SKM-1 treated with dmso at 0.1 percent for 144 hours (cell line): ENCODE measurements around the gene BPIFA3.
"Not testable (repeated sequence)": the region's sequence is repeated elsewhere in the genome, so short reads cannot be mapped to it uniquely, and the experiment has no call there.

ENCODE experiments used
- DNase-seq: peaks from one replicate; lab custom pipeline; 2025; ENCODE audit not compliant: unreplicated experiment; lab: John Stamatoyannopoulos, UW

The BPIFA3 gene

DNA sequence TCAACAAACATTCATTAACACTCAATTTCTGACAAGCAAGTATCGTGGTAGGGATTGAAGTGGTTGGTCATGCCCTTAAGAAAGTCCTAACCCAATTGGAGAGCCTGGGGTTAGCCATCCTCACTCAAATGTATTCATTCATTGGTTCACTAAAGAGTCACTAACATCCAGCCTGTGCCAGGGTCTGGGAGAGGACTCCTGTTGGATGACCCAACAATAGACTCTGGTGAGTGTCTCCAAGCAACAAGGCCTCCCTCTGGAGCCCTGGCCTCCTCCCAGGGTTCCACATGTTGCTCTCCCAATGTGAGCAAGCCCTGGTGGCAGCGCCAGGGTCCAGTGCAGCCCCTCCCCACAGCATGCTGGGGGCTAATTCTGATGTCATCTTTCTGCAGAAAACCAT, at the start of gene BPIFA3:
Gene BPIFA3 (plus strand): TSS at position 301 of the 400 bp plus-strand sequence. CDS start 185 bp downstream, outside the sequence.
- no peak for DNase-seq

DNA sequence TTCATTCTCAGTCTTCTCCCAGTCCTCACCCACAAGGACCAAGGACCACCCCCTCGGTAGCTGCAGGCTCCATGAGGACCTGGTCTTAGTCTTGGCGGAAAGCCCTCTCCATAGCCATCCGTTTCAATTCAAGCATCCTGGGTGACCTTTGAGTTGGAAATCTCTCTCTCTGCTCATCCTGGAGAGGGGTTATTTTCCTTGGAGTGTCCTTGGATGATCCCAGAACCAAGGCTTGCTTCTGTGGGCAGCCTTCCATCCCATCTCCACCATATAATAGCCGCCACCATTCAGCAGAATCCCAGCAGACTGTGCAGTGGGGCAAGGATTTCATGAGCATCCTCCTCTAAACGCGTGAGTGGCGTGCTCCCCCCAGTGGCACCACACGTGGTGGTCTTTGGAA, 49.3 kb upstream of the BPIFA3 start, which contains the start of gene BPIFA2:
Gene BPIFA2 (plus strand): TSS at position 301 of the 400 bp plus-strand sequence. CDS start 987 bp downstream, outside the sequence.
- no peak for DNase-seq

DNA sequence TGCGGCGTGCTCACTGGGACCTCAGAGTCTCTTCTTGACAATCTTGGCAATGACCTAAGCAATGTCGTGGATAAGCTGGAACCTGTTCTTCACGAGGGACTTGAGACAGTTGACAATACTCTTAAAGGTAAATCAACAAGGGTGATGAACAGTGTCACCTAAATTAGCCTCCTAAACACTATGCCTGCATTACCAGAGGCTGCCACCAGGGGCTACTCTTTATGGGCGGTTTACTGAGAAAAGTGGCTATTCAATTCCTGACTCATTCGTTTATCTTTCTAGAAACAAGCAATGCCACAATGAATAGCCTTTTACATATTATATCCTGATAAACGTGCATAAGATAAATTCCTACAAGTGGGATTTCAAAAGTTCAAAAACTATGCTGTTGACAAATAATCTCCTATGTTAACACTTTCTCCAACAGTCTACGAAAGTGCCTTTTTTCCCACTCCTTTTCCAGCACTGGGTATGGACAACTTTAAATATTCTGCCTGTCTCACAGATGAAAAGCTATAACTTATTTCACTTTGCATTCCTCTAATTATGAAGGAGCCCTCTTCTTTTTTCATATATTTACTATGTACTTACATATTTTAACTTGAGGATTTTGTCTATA, 47.9 kb upstream of the BPIFA3 start:
- DNase-seq, result no peak

DNA sequence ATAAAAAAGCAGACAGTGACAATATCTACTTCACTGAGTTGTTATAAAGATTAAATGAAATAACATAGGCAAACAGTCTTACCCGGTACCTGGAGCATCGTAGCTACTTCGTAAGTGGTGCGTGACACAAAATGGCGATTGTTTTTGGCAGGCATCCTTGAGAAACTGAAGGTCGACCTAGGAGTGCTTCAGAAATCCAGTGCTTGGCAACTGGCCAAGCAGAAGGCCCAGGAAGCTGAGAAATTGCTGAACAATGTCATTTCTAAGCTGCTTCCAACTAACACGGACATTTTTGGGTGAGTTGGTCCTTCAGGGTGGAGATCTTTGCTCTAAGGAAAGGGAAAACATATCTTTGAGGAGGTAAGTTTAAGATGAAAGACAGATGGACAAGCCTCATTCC, 44.4 kb upstream of the BPIFA3 start:
- DNase-seq, result no peak

GRCh38 chr20:33175123-33175522, 42.0 kb upstream of the BPIFA3 start:
- DNase-seq, result no peak

GRCh38 chr20:33176101-33176500, 41.1 kb upstream of the BPIFA3 start:
- DNase-seq, result no peak

DNA sequence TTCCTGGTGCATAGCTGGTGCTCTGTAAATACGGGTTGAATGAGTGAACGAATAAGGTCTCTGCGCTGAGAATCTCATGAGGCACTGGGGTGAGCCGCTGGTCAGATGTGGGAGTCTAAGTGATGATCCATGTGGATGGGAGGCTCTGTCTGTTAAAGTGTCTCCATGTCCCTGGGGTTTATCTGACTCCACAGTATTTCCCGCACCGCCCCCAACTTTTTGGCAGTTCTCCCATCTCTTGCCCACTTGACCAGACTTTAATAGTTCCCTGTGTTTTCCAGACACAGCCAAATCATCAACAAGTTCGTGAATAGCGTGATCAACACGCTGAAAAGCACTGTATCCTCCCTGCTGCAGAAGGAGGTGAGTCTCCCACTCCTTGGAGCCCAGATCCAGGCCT, 39.3 kb upstream of the BPIFA3 start:
- DNase-seq, result no peak

DNA sequence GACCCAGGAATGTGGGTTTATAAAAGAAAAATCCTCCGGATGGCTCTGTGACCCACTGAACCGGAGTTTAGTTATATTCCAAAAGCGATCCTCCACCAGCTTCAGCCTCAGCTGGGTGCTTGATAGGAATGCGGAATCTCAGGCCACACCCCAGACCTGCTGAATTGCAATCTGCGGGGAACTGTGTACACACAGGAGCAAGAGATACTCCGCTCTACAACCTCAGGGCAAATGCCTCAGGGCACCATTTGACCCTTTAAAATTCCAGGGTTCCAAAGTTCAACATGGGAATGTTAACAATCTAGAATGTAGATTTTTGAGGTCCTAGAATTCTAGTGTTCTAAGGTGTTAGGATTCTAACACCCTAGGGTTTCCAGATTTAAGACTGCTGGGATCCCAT, 38.4 kb upstream of the BPIFA3 start:
- no peak for DNase-seq

DNA sequence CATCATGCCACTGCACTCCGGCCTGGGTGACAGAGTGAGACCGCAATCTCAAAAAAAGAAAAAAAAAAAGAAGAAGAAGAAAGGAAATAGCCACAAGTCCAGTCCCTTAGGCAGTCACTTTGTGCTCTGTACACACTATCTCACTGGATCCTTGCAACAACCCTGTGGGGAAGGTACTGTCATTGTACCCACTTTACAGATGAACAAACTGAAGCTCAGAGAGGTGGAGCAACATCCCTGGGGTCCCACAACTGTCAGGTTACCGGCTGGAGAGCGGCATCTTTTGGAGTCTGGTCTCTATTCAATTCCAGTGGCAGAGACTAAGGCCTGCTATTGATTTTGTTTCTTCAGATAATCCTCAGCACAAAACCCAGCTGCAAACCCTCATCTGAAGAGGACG, 37.0 kb upstream of the BPIFA3 start:
- no peak for DNase-seq

GRCh38 chr20:33181482-33182093, 35.6 kb upstream of the BPIFA3 start:
- no peak for DNase-seq

GRCh38 chr20:33183312-33183711, 33.8 kb upstream of the BPIFA3 start:
- DNase-seq, result no peak

- not testable (repeated sequence) for DNase-seq
Observed at GRCh38 chr20:33185031-33185590, 32.0 kb upstream of the BPIFA3 start.

- no peak for DNase-seq
Observed at GRCh38 chr20:33187491-33187890, 29.7 kb upstream of the BPIFA3 start.

GRCh38 chr20:33188421-33188820, 28.7 kb upstream of the BPIFA3 start:
- DNase-seq, result no peak

- no peak for DNase-seq
Observed at GRCh38 chr20:33191484-33191883, 25.7 kb upstream of the BPIFA3 start.

DNA sequence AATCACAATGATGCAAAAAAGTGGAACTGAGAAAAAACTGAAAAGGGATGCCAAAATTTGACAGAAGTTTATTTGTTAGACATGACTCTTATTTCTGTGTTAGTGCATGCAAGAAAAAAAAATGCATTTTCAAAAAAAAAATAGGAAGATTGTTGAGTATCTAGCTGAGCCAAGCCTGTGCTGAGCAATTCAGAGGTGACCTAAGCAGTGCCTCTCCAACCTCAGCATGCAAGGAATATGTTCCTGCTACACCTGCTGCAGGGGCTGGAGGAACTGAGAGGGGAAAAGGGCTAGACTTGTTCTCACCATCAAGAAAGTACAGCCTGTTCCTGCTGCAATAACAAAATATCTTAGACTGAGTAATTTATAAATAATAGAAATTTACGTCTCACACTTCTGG, 25.2 kb upstream of the BPIFA3 start:
- DNase-seq, result no peak

DNA sequence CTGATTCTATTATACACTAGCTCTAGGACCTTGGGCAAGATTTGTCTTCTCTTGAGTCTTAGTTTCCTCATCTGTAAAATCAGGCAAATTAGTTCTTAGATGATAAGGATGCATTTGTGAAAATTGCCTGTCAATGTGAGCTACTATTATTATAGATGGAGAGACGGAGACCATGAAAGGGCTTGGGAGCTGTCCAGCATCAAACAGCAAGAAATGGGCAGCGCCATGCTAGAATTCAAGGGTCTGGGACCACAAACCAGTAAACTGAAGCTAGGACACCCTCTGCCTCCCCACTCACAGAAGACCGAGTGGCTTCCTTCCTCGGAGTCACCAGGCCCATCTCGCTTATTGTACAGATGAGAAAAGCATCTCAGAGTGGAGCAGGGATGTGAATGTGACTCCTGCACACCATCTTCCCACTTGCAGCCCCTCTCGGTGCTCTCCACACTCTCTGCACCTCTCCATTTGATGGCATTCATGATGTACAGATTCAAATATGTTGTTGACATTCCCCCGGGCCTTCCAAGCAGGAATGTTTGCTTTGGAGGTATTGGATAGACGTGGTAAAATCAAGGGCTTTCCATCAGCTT, 24.1 kb upstream of the BPIFA3 start:
- DNase-seq, result no peak

DNA sequence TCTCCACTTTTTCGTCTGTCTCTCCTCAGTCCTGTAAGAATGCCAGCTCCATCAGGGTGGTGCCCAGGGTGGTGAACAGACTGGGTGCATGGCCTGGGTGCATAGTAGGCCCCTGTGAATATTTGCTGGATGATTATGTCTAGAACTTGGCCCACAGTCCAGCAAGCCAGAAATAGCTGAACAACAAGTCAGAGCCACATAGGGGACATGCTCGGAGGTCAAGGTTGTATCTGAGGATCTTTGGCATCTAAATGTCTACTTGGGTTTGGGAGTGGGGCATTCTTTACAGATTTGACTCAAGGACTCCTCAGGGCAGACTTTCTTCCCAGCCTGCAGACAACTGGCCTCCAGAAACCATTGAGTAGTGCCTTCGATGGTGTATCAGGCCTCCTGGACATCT, 18.1 kb upstream of the BPIFA3 start:
- DNase-seq, result no peak

GRCh38 chr20:33202451-33202850, 14.7 kb upstream of the BPIFA3 start:
- no peak for DNase-seq

DNA sequence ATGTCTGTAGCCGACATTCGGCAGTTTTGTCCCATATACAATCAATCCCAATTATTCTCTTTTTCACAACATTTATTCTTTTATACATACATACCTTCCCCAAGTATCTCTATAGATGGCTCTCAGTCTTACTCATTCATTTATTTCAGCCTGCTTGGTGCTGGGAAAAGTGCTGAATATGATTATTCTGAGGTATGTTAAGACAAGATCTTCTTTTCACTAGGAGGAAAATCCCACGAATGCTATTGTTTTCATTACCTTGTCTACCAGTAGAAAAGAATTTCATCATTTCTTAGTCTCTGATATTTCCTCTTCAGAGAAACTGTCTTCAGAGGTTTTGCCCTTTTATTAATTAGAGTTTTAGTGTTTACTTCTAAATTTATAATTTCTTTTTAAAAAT, 13.7 kb upstream of the BPIFA3 start:
- DNase-seq, result no peak

DNA sequence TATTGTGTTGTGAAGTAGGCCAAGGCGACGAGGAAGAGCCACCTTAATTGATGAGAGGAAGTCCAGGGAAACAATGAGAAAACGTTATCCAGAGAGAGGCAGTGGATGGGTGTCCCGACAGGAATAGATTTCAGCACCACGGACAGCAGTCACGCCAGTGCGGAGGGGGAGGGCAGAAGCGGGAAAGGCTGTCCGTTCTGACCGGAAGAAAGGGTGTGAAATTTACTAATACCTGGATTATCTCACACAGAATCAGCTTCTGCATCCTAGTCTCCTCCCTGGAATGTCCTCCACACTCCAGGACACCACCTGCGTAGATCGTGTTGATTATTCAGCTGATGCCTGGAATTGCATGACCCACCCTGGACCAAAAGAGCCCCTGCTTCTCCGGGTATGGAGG, 7.4 kb upstream of the BPIFA3 start:
- DNase-seq, result no peak

GRCh38 chr20:33210371-33210770, 6.8 kb upstream of the BPIFA3 start:
- DNase-seq, result no peak
